Lung microvascular endothelial cell (primary cell): ENCODE data around the gene MEIS3. TPM values are rescaled to one million over a fixed set of nuclear protein-coding genes. Genes with fewer than 3 reads are reported as not detected.
A peak's percentile ranks its signal among the peaks of the same experiment; 100 is the strongest.
"Not testable (repeated sequence)": the region's sequence is repeated elsewhere in the genome, so short reads cannot be mapped to it uniquely, and the experiment has no call there.

ENCODE experiments used
- DNase-seq, 2 donors: peaks; one replicate each; pipeline versions ENCODE4 v3.0.0 to v3.0.0-alpha.2; 2010; ENCODE audit warnings: low read depth in 2 of 2
- total RNA-seq: library from RNA; depleted of rRNA; stranded (reverse); fragments of >200 nt; gene quantifications from 2 replicates; pipeline ENCODE4 v1.2.1, GENCODE V29; 2014

The MEIS3 gene
- total RNA-seq, 1 donor from 2014 or later: 0.20 TPM

DNA sequence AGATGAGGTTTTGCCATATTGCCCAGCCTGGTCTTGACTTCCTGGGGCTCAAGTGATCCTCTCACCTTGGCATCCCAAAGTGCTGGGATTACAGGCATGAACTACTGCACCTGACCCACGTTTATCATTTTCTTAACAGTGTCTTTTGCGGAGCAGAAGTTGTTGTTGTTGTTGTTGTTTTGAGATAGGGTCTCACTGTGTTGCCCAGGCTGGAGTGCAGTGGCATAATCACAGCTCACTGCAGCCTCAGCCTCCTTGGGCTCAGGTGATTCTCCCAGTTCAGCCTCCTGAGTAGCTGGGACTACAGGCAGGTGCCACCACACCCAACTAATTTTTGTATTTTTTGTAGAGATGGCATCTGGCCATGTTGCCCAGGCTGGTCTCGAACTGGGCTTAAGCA is 31.7 kb downstream of the MEIS3 start:
- not testable (repeated sequence) for DNase-seq

DNA sequence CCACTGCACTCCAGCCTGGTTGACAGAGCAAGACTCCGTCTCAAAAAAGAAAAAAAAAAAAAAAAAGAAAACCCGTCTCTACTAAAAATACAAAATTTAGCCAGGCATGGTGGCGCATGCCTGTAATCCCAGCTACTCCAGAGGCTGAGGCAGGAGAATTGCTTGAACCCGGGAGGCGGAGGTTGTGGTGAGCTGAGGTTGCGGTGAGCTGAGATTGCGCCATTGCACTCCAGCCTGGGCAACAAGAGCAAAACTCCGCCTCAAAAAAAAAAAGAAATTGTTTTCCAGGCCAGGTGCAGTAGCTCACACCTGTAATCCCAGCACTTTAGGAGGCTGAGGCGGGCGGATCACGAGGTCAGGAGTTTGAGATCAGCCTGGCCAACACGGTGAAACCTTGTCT is 32.7 kb downstream of the MEIS3 start:
- DNase-seq: not testable (repeated sequence)

GRCh38 chr19:47384533-47384932 is 34.8 kb downstream of the MEIS3 start:
- not testable (repeated sequence) for DNase-seq

GRCh38 chr19:47383890-47384289 is 35.4 kb downstream of the MEIS3 start:
- DNase-seq: not testable (repeated sequence)

DNA sequence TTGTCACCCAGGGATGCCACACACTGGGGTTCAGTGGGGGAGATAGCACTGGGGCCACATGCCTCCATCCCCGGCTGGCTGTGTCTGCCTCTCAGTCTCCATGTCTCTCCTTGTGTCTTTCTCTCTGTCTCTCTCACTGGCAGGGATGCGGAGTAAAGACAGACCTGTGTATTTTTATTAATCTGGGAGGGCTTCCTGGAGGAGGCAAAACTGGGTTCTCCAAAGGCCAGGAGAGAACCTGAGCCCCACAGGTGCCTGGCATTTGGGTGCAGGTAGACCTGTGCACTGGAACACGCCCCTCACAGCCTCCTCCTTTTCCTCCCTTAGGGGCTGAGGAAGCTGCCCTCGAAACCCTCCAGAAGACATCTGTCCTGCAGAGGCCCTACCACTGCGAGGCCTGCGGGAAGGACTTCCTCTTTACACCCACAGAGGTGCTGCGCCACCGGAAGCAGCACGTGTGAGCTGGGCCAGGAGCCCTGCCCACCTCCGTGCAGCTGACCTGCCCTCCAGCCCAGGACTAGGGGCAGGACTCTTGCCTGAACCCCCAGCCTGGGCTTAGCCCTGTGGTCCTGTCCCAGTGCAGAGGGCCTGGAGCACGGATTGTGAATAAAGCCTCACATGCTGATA is 37.6 kb downstream of the MEIS3 start:
- DNase-seq: no peak

GRCh38 chr19:47381121-47381520 is 38.2 kb downstream of the MEIS3 start:
- no peak for DNase-seq

GRCh38 chr19:47380559-47380958 is 38.8 kb downstream of the MEIS3 start:
- DNase-seq: no peak

- no peak for DNase-seq
These were observed 39.9 kb downstream of the MEIS3 start for GRCh38 chr19:47379381-47379938.

- DNase-seq: no peak
These were observed 41.1 kb downstream of the MEIS3 start for GRCh38 chr19:47378246-47378645.

- DNase-seq: no peak
These were observed 41.5 kb downstream of the MEIS3 start for GRCh38 chr19:47377801-47378200.

GRCh38 chr19:47377208-47377701 is 42.1 kb downstream of the MEIS3 start:
- DNase-seq: no peak

DNA sequence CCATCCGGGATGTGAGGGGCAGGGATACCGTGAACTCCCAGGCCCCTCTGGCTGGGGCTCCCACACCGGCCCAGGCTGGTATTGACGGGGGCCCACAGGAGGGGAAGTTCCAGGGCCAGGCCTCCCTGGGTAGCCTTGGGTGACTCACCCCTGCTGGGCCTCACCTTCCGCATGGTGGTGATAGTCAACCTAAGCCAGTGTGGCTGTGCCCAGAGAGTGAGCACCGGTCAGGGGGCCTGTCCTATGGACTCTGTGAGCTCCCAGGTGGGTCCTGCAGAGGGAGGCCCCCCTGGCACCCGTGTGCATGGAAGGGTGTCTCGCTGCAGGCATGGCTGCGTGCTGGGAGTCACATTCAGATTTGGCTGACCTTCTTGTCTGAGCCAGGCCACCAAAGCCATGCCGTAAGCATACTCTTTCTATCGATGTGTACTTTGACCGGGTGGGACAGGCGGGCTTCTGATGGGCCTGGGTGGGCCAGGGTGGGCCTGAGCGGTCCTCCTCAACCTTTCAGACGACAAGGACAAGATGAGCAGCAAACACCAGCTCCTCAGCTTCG is 42.7 kb downstream of the MEIS3 start:
- DNase-seq: no peak

DNA sequence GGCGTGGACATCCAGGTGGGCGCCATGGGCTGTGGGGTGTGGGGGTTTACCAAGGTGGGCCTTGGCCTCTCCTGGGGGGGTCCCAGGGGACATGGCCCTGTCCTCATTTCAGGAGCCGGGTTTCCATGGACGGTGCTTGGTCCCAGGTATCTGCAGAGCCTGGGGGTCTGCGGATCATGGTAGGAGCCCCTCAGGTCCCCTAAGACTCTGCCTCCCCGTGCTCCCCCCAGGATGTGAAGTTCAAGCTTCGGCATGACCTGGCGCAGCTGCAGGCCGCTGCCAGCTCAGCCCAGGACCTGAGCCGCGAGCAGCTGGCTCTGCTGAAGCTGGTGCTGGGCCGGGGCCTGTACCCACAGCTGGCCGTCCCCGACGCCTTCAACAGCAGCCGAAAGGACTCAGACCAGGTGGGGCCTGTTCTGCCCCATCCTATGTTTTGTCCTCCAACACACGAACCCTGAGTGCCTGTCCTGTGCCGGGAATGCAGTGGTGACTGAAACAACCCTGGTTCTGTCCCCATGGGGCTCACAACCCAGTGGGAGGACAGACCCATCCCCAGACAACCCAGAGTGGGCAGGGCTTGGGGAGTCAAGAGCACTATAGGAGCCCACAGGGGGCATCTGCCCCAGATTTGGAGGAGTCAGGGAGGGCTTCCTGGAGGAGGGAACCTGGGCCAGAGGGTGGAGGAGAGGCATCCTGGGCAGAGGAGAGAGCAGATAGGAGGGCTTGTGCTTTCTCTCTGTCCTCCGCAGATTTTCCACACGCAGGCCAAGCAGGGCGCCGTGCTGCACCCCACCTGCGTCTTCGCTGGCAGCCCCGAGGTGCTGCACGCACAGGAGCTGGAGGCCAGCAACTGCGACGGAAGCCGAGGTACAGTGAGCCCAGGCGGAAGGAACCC is 43.4 kb downstream of the MEIS3 start:
- no peak for DNase-seq

GRCh38 chr19:47374876-47375693 is 44.2 kb downstream of the MEIS3 start:
- DNase-seq: no peak

DNA sequence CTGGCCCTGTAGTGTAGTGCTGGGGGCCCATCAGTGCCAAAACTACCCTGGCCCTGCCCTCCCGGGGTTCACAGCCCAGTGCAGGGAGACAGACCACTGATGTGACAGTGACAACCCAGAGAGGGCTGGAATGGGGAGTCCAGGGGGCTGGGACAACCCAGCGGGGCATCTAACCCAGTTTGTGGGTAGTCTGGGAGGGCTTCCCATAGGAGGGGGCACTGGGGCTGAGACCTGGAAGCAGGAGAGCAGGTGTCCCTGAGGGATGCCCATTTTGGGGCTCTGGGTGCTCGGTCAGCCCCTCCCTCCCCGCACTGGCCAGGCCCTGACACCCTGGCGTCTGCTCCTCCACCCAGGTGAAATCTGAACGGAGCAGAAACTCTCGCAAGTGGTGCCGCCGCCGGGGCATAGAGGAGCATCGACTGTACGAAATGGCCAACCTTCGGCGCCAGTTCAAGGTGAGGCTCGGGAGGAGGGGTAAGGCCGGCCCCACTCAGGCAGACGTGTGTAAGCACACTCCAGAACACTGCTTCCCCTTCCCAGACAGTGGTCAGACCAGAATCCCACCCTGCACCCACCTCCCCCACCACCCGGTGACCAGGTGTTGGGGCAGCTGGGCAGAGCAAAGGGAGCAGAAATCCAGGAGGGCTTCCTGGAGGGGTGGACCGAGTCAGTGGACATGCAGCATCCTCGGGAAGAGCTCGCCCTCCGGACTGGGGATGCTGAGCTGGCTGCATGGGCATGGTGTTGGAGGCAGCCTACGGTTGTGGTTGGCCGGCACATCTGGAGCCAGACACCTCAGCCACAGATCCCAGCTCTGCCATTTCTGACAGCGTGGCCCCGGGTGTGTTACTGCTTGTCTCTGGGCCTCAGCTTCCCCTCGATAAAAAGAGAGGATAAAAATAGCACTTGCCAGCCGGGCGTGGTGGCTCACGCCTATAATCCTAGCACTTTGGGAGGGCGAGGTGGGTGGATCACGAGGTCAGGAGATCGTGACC is 45.8 kb downstream of the MEIS3 start:
- DNase-seq: no peak

DNA sequence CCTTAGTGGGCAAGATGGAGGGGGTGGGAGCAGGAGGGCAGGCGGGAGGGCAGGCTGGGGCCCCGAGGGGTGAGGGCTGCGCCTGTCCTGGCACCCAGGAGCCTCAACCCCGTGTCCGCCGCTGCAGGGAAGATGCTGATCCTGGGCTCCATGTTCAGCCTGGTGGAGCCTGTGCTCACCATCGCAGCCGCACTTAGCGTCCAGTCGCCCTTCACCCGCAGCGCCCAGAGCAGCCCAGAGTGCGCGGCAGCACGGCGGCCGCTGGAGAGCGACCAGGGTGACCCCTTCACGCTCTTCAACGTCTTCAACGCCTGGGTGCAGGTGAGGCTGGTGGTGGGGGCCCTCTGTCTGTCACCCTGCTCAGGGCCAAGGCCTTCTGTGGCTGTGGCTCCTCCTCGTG is 46.7 kb downstream of the MEIS3 start:
- DNase-seq: no peak

- no peak for DNase-seq
These were observed 48.1 kb downstream of the MEIS3 start for GRCh38 chr19:47371261-47371660.

DNA sequence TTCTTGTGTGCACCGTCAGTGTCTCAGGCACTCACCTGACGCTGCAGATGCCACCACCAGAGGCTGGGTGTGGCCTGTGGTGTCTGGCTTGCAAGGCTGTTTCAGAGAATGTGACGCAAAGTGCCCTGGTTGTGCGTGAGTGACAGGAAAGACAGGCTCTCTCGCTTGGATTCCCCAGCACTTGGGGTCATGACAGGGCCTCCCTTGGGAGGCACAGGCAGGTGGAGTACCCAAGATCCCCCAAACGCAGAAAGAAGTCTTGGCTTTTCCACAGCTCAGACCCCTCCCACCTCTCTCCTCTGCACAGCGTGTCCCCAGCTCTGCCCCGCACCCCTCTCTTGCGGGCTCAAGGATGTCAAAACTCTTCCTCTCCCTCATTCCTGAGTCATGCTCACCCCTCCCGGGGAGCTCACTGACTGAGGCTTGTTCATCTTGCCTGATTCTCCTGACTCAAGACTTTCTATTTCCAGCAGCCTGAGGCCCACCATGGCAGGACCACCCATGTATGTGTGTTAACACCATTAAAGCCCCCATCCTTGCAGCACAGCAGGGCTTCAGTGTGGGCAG is 49.2 kb downstream of the MEIS3 start:
- DNase-seq: peak in 1 of 2 donors; percentile 30

DNA sequence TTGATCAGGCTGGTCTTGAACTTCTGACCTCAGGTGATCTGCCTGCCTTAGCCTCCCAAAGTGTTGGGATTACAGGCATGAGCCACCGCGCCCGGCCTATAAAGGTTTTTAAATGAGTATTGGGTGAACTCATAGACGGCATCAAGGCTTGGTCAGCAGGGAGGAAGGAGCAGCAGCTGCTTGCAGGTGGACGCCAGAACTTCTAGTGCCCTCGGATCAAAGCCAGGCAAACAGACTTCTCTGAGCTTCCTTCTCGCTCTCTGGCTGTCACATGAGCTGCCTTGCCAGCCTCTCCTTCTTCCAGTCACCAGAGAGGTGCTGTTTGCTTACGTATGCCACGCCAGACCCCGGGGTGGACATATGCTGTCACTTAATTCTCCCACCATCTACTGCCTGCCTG is 53.9 kb downstream of the MEIS3 start:
- not testable (repeated sequence) for DNase-seq
